ENCODE measurements around the gene ACACB. TPM values are rescaled to one million over a fixed set of nuclear protein-coding genes. Genes with fewer than 3 reads are reported as not detected.

ACACB gene
- total RNA-seq, 1 donor from 2014 or later: 22.7 TPM

GRCh38 chr12:109125791-109126190 lies 9.4 kb downstream of the ACACB start:
- Mint-ChIP-seq H3K4me3 (no peak overlapping the region), H3K9me3 (no peaks in the 10 kb centered on the region), H3K4me1 (ENCODE audit: unreplicated experiment) (no peaks in the 10 kb centered on the region), H3K36me3 (no peaks in the 10 kb centered on the region), H3K27ac (no peak overlapping the region), H3K27me3 (no peaks in the 10 kb centered on the region)
- no peak for TF ChIP-seq CTCF (conservative IDR thresholded peaks at IDR 0.05)
- no peak for DNase-seq (ENCODE audit: extremely low spot score, unreplicated experiment)

- Mint-ChIP-seq H3K27ac (no peak overlapping the region), H3K9me3 (no peaks in the 10 kb centered on the region), H3K4me1 (ENCODE audit: unreplicated experiment) (no peaks in the 10 kb centered on the region), H3K27me3 (peaks cover 3% of the 10 kb centered on the region), H3K36me3 (no peaks in the 10 kb centered on the region), H3K4me3 (no peak overlapping the region)
- no peak for DNase-seq (ENCODE audit: extremely low spot score, unreplicated experiment)
- no peak for TF ChIP-seq CTCF (conservative IDR thresholded peaks at IDR 0.05)
Measured at GRCh38 chr12:109126784-109127183, 10.4 kb downstream of the ACACB start.

- no peak overlapping the region for H3K4me3 Mint-ChIP-seq
- DNase-seq (ENCODE audit: extremely low spot score, unreplicated experiment): no peak
- TF ChIP-seq CTCF (conservative IDR thresholded peaks at IDR 0.05): no peak
- no peaks in the 10 kb centered on the region for H3K36me3 Mint-ChIP-seq
- H3K4me1 Mint-ChIP-seq (ENCODE audit: unreplicated experiment): no peaks in the 10 kb centered on the region
- peaks cover 7% of the 10 kb centered on the region for H3K27me3 Mint-ChIP-seq
- H3K9me3 Mint-ChIP-seq: no peaks in the 10 kb centered on the region
- H3K27ac Mint-ChIP-seq: no peak overlapping the region
Measured at GRCh38 chr12:109127533-109128242, 11.3 kb downstream of the ACACB start.

GRCh38 chr12:109130297-109131153 lies 14.1 kb downstream of the ACACB start:
- Mint-ChIP-seq H3K9me3 (peaks cover 4% of the 10 kb centered on the region), H3K4me3 (no peak overlapping the region), H3K27ac (no peak overlapping the region), H3K36me3 (no peaks in the 10 kb centered on the region), H3K27me3 (peaks cover 11% of the 10 kb centered on the region), H3K4me1 (ENCODE audit: unreplicated experiment) (no peaks in the 10 kb centered on the region)
- no peak for TF ChIP-seq CTCF (conservative IDR thresholded peaks at IDR 0.05)
- DNase-seq (ENCODE audit: extremely low spot score, unreplicated experiment): no peak

- DNase-seq (ENCODE audit: extremely low spot score, unreplicated experiment): no peak
Measured at GRCh38 chr12:109131154-109132050, 15.0 kb downstream of the ACACB start.

More at GRCh38 chr12:109131154-109132050, 15.0 kb downstream of the ACACB start:
- H3K27me3 Mint-ChIP-seq: peaks cover 11% of the 10 kb centered on the region
- H3K4me1 Mint-ChIP-seq (ENCODE audit: unreplicated experiment): no peaks in the 10 kb centered on the region
- no peak overlapping the region for H3K27ac Mint-ChIP-seq
- no peak for TF ChIP-seq CTCF (conservative IDR thresholded peaks at IDR 0.05)
- peaks cover 4% of the 10 kb centered on the region for H3K9me3 Mint-ChIP-seq
- no peak overlapping the region for H3K4me3 Mint-ChIP-seq
- H3K36me3 Mint-ChIP-seq: no peaks in the 10 kb centered on the region

Measured in type B pancreatic cell (in vitro differentiated cells).